ENCODE data around the gene KAT2B. TPM values are rescaled to one million over a fixed set of nuclear protein-coding genes. Genes with fewer than 3 reads are reported as not detected.

The KAT2B gene
- total RNA-seq, 1 experiment from 2014 or later = 3.7 TPM

- ATAC-seq (no peak), DNase-seq (ENCODE audit: low read depth, low spot score) (no peak)
- H3K4me2 ChIP-seq (ENCODE audit: low read length) = peak overlapping the region; percentile 84
- intact Hi-C loops (cut with micrococcal nuclease) = no loop called here
- peaks cover 8 to 20% of the 10 kb centered on the region in 2 experiments; a peak in 3 of 4 replicates for H3K4me1 ChIP-seq (ENCODE audit: control insufficient read depth in 1 of 2, insufficient read depth in 2 of 2, low read length in 2 of 2)
- no TSS peak for BruUV-seq (replicated peaks)
- TF ChIP-seq EZH2 (IDR thresholded peaks at IDR 0.05) (no peak), JUND (IDR thresholded peaks at IDR 0.05) (no peak), POLR2A (IDR thresholded peaks at IDR 0.05; ENCODE audit: borderline replicate concordance, extremely low read depth, insufficient read depth, insufficient read length) (no peak), CEBPB (IDR thresholded peaks at IDR 0.05; ENCODE audit: low read depth) (no peak), ATF3 (IDR thresholded peaks at IDR 0.05) (no peak), RAD21 (IDR thresholded peaks at IDR 0.05; ENCODE audit: low read depth) (no peak)
- H3K27ac ChIP-seq (ENCODE audit: low read depth, low read length) = no peak overlapping the region
- no peaks in the 10 kb centered on the region for H3K27me3 ChIP-seq (ENCODE audit: insufficient read depth, low read length)
- no peaks in the 10 kb centered on the region for H4K20me1 ChIP-seq (ENCODE audit: insufficient read depth)
- 0 out of 2 replicates have a peak overlapping the region, but pooled peaks have one; percentile 28 for H3K9ac ChIP-seq (ENCODE audit: low read length)
- peak overlapping the region; percentile 96 for H2AFZ ChIP-seq (ENCODE audit: low read depth, low read length, poor library complexity, severe bottlenecking)
- no peaks in the 10 kb centered on the region for H3K9me3 ChIP-seq (ENCODE audit: control insufficient read depth in 1 of 2, insufficient read depth in 1 of 2, low read depth in 1 of 2, low read length in 2 of 2)
- ChIA-PET RAD21 (ENCODE audit: low non-redundant PET in 1 of 2, low total read pairs in 2 of 2, uncharacterized antibody in 2 of 2, unreplicated experiment in 2 of 2) (no interaction called here), POLR2A (interaction anchor here (1.3 kb wide), 1 partner anchor 95 kb away, joined by 3 read pairs; no protein-coding TSS in a partner anchor), CTCF (no interaction called here)
- no peaks in the 10 kb centered on the region for H3K9me2 ChIP-seq (ENCODE audit: insufficient read depth)
- H3K36me3 ChIP-seq (ENCODE audit: control insufficient read depth in 1 of 2, insufficient read depth in 2 of 2, low read length in 2 of 2) = no peaks in the 10 kb centered on the region
- H3K4me3 ChIP-seq (replicated peaks in 1 of 2; ENCODE audit: low read depth in 1 of 2, low read length in 2 of 2) = peak overlapping the region; percentile 54 to 64
- H3K79me2 ChIP-seq (ENCODE audit: insufficient read depth, low read length) = no peaks in the 10 kb centered on the region
Observed at GRCh38 chr3:20039466-20039764, 831 bp upstream of the KAT2B start.

- no peaks in the 10 kb centered on the region for H3K9me3 ChIP-seq (ENCODE audit: control insufficient read depth in 1 of 2, insufficient read depth in 1 of 2, low read depth in 1 of 2, low read length in 2 of 2)
- no TSS peak for BruUV-seq (replicated peaks)
- ChIA-PET RAD21 (ENCODE audit: low non-redundant PET in 1 of 2, low total read pairs in 2 of 2, uncharacterized antibody in 2 of 2, unreplicated experiment in 2 of 2) (interaction anchor here in 1 of 2 experiments (0.7 kb wide), 1 partner anchor 11 kb away, joined by 3 read pairs; no protein-coding TSS in a partner anchor), POLR2A (interaction anchor here (1.3 kb wide), 1 partner anchor 97 kb away, joined by 3 read pairs; no protein-coding TSS in a partner anchor), CTCF (interaction anchor here (1.6 kb wide), 1 partner anchor 11 kb away, joined by 3 read pairs; no protein-coding TSS in a partner anchor)
- intact Hi-C loops (cut with micrococcal nuclease) = loop anchor here (1.0 to 5.0 kb wide), 3 partner anchors 14 to 153 kb away; no protein-coding TSS in a partner anchor
- peaks cover 8 to 20% of the 10 kb centered on the region in 2 experiments; a peak in 3 of 4 replicates for H3K4me1 ChIP-seq (ENCODE audit: control insufficient read depth in 1 of 2, insufficient read depth in 2 of 2, low read length in 2 of 2)
- H3K79me2 ChIP-seq (ENCODE audit: insufficient read depth, low read length) = no peaks in the 10 kb centered on the region
- H3K9ac ChIP-seq (ENCODE audit: low read length) = peak overlapping the region; percentile 33; the same call in 1 of the 2 replicates
- peak; percentile 34 for DNase-seq (ENCODE audit: low read depth, low spot score)
- H3K27ac ChIP-seq (ENCODE audit: low read depth, low read length) = peak overlapping the region; percentile 53; the same call in 1 of the 2 replicates
- no peak for TF ChIP-seq REST (IDR thresholded peaks at IDR 0.05; ENCODE audit: low read depth)
- TF ChIP-seq ELF1 (IDR thresholded peaks at IDR 0.05; ENCODE audit: borderline replicate concordance, low read depth) = peak; percentile 58
- TF ChIP-seq SIN3A (IDR thresholded peaks at IDR 0.05; ENCODE audit: low read depth) = 0 out of 2 replicates have a peak, but pooled peaks have one; percentile 14
- TF ChIP-seq CTCF (IDR thresholded peaks at IDR 0.05 in 2 of 3, conservative IDR thresholded peaks at IDR 0.05 in 1 of 3; ENCODE audit: borderline replicate concordance in 1 of 3, insufficient read depth in 1 of 3, low read depth in 2 of 3, low read length in 2 of 3) = 0 out of 6 replicates have a peak, but pooled peaks of 1 of the 3 experiments have one; percentile 6
- 0 out of 2 replicates have a peak, but pooled peaks have one; percentile 30 for TF ChIP-seq ZFX (IDR thresholded peaks at IDR 0.05)
- 0 out of 2 replicates have a peak, but pooled peaks have one; percentile 6 for TF ChIP-seq RAD21 (IDR thresholded peaks at IDR 0.05; ENCODE audit: low read depth)
- H3K27me3 ChIP-seq (ENCODE audit: insufficient read depth, low read length) = no peaks in the 10 kb centered on the region
- H2AFZ ChIP-seq (ENCODE audit: low read depth, low read length, poor library complexity, severe bottlenecking) = peak overlapping the region; percentile 97
- no peaks in the 10 kb centered on the region for H3K9me2 ChIP-seq (ENCODE audit: insufficient read depth)
- H4K20me1 ChIP-seq (ENCODE audit: insufficient read depth) = no peaks in the 10 kb centered on the region
- H3K4me2 ChIP-seq (ENCODE audit: low read length) = peak overlapping the region; percentile 100
- peak overlapping the region; percentile 43 to 66 for H3K4me3 ChIP-seq (replicated peaks in 1 of 2; ENCODE audit: low read depth in 1 of 2, low read length in 2 of 2)
- H3K36me3 ChIP-seq (ENCODE audit: control insufficient read depth in 1 of 2, insufficient read depth in 2 of 2, low read length in 2 of 2) = no peaks in the 10 kb centered on the region
- peak; percentile 69 for ATAC-seq
Observed at GRCh38 chr3:20040548-20041196, 426 bp downstream of the KAT2B start.
